HG02840 (cell line): Measurements from ENCODE around the gene FAM236D.
"Not testable (repeated sequence)": the region's sequence is repeated elsewhere in the genome, so short reads cannot be mapped to it uniquely, and the experiment has no call there.

Experiments
- ATAC-seq: cut with Tn5 transposase; IDR thresholded peaks from one replicate; pipeline ENCODE4 v1.9.1; 2021; ENCODE audit warnings: mild to moderate bottlenecking, moderate library complexity, moderate number of reproducible peaks; ENCODE audit not compliant: unreplicated experiment, low FRiP score

FAM236D gene

DNA sequence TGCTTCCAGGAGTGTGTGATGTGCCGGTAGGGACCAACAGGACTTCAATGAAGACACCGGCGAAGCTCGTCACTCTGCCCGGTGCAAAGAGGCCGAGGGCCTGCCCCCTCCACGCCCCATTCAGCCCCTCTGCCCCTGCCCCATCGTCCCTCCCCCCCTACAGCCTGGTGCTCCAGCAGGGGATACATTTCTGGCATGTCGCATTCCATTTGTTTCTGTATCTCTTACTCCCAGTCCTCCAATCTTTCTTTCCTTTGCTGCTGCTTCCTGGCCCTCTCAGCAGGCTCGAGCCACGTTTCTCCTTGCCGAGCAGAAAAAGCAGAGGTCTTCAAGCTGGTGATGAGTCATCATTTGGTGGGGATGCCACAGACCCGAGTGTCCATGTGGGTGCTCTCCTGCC, at the start of gene FAM236D:
Gene FAM236D, minus strand, starts transcription at position 101 of the 400 bp plus-strand sequence. Its CDS starts 100 bp downstream, at position 1.
- ATAC-seq = not testable (repeated sequence)

- not testable (repeated sequence) for ATAC-seq
These were observed 29.5 kb upstream of the FAM236D start for GRCh38 chrX:72837532-72837931.

DNA sequence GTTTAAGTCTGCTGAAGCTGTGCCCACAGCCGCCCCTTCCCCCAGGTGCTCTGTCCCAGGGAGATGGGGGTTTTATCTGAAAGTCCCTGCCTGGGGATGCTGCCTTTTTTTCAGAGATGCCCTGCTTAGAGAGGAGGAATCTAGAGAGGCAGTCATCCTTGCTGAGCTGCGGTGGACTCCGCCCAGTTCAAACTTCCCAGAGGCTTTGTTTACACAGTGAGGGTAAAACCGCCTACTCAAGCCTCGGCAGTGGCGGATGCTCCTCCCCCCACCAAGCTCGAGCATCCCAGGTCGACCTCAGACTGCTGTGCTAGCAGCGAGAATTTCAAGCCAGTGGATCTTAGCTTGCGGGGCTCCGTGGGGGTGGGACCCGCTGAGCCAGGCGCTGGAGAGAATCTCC, 22.7 kb upstream of the FAM236D start:
- not testable (repeated sequence) for ATAC-seq

- not testable (repeated sequence) for ATAC-seq
These were observed 17.6 kb downstream of the FAM236D start for GRCh38 chrX:72790390-72790789.

GRCh38 chrX:72788142-72788541, 19.9 kb downstream of the FAM236D start:
- ATAC-seq = not testable (repeated sequence)

DNA sequence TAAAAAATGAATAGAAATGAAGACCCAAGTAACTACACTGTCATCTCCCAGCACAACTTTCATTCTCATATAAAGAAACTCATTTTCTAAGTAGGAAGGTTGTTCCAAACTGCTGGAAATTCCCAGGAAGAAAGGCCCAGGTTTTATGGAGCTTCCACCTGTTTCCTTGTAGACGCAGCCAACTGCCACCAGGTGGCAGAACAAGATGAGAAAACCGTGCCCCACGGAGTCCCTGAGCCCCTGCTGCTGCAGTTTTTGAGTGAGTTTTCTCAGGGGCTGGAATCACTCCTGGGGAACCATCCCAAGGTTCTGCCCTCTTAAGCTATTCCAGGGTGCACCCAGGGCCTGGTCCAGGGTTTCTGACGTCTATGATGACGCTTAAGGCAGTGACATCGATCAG, 24.0 kb downstream of the FAM236D start:
- not testable (repeated sequence) for ATAC-seq

- not testable (repeated sequence) for ATAC-seq
These were observed 24.6 kb downstream of the FAM236D start for GRCh38 chrX:72783365-72783936.

DNA sequence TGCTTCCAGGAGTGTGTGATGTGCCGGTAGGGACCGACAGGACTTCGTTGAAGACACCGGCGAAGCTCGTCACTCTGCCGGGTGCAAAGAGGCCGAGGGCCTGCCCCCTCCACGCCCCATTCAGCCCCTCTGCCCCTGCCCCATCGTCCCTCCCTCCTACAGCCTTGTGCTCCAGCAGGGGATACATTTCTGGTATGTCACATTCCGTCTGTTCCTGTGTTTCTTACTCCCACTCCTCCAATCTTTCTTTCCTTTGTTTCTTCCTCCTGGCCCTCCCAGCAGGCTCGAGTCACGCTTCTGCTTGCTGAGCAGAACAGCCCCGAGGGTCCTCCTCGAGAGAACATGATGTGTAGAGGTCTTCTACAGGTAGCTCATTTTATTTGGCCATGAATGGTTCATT, 25.4 kb downstream of the FAM236D start, which contains the start of gene FAM236B:
Gene FAM236B, minus strand, starts transcription at position 101 of the 400 bp plus-strand sequence. Its CDS starts 100 bp downstream, at position 1.
- ATAC-seq = not testable (repeated sequence)

GRCh38 chrX:72778146-72778545, 29.9 kb downstream of the FAM236D start:
- ATAC-seq = not testable (repeated sequence)

- not testable (repeated sequence) for ATAC-seq
These were observed 30.6 kb downstream of the FAM236D start for GRCh38 chrX:72777467-72777790.

DNA sequence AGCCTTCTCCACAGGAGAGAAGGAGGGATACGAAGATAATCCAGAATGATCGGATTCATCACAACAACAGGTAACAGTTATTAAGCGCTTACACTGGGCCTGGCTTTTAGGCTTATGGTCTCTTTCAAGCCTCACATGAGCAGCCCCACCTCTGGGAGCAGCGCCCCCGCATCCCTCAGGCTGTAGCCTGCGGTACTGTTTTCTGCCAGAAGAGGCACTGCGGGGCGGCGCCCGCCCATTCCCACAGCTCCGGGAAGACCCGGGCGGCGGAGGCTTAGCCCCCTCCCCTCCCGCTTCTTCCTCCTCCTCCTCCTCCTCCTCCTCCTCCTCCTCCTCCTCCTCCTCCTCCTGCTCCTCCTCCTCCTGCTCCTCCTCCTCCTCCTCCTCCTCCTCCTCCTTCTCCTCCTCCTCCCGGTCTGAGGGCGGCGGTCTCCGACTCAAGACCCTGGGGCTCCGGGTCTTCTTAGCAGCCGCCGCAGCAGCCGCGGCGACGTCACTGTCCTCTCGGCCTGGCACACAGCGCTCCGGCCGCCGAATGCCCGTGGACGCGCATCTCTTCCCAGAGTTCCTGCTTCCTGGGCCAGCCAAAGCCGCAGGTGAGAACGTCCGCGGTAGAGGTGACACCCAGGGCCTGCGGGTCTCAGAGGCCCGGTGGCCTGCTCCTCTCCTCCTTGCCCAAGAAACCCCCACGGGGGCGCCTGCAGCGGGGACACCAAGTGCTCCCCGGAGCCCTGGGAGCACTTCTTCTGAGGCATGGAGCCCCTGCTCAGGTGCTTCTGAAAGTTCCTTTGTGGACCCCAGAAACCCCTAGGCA, 31.1 kb downstream of the FAM236D start, which contains the start of gene DMRTC1B:
Gene DMRTC1B, plus strand, starts transcription at position 238 of the 814 bp plus-strand sequence. CDS start 68,246 bp downstream, outside the sequence.
- ATAC-seq = not testable (repeated sequence)

DNA sequence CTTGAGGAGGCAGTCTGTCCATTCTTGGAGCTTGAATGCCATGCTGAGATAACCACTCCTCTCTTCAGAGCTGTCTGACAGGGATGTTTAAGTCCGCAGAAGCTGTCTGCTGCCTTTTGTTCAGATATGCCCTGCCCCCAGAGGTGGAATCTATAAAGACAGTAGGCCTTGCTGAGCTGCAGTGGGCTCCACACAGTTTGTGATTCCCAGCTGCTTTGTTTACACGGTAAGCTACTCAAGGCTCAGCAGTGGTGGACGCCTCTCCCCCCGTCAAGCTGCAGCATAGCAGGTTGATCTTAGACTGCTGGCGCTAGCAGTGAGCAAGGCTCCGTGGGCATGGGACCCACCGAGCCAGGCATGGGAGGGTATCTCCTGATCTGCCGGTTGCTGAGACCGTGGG, 47.6 kb downstream of the FAM236D start:
- not testable (repeated sequence) for ATAC-seq
